ENCODE data around the gene WDR77.

- TF ChIP-seq CTCF (IDR thresholded peaks at IDR 0.05; ENCODE audit: poor library complexity) (no peak), EZH2phosphoT487 (IDR thresholded peaks at IDR 0.05; ENCODE audit: low read depth, severe bottlenecking, unreplicated experiment) (no peak)
These were observed 9.3 kb downstream of the WDR77 start for GRCh38 chr1:111439461-111440351.
